NT2/D1 (cell line): Measurements from ENCODE around the gene EML4.

Experiments used
- SUZ12 ChIP-seq: IDR thresholded peaks from 2 replicates; pipeline ENCODE4 v1.6.1; 2011; ENCODE audit not compliant: insufficient read length, insufficient read depth; ENCODE audit errors: extremely low read depth
- YY1 ChIP-seq: IDR thresholded peaks from 2 replicates; pipeline ENCODE4 v1.6.1; 2011; ENCODE audit not compliant: insufficient read length, insufficient read depth
- ZNF274 ChIP-seq: IDR thresholded peaks from 2 replicates; pipeline ENCODE4 v1.6.1; 2011; ENCODE audit warnings: mild to moderate bottlenecking, low read depth, low read length

DNA sequence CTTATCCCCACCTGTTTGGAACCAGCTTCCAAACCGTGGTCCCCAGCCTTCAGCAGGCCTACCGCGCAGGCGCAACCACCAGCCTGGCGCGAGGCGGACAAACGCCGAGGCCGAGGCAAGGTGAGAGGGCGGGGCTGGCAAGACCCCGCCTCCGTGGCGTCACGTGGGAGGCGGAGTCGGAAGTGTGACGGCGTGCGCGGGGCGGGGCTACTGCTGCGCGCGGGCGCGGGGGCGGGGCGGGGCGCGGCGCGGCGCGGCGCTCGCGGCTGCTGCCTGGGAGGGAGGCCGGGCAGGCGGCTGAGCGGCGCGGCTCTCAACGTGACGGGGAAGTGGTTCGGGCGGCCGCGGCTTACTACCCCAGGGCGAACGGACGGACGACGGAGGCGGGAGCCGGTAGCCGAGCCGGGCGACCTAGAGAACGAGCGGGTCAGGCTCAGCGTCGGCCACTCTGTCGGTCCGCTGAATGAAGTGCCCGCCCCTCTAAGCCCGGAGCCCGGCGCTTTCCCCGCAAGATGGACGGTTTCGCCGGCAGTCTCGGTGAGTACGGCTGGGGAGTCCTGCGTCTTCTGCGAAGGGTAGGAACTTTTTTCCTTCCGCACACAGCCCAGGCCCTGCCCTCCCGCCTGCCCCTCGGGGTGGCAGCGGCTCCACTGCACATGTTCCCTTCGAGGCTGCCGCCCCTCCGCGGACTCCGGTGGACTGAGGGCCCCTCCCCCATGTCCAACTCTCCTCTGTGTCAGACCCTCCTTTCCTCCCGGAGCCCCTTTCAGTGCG, at the start of gene EML4:
- TF ChIP-seq SUZ12: no peak
- no peak for TF ChIP-seq ZNF274
- no peak for TF ChIP-seq YY1
